IPS DF 19.7 (cell line): Measurements from ENCODE around the gene CTAG1A.
"Not testable (repeated sequence)": the region's sequence is repeated elsewhere in the genome, so short reads cannot be mapped to it uniquely, and the experiment has no call there.

Source experiments
- DNase-seq: peaks from one replicate; pipeline ENCODE4 v3.0.0-alpha.2; 2013; ENCODE audit warnings: low read depth, low spot score

The CTAG1A gene

DNA sequence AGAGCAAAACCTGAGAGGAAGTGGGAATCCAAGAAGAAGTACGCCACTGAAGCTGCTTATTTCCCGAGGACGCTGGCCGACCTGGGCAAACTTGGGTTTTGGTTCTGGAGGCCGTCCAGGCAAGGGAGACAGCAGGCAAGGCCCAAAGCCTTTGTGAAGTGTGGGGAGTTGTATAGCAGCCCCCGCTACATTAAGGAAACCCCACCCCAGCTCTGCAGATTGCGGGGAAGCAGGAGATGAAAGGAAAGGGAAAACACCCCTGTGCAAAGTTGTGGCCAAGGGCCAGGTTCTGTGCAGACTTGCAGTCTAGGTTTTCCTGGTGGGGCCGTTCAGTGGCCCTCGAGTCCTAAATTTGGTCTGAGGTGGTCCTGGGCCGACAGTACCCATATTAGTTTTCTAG is 11.9 kb upstream of the CTAG1A start:
- not testable (repeated sequence) for DNase-seq

DNA sequence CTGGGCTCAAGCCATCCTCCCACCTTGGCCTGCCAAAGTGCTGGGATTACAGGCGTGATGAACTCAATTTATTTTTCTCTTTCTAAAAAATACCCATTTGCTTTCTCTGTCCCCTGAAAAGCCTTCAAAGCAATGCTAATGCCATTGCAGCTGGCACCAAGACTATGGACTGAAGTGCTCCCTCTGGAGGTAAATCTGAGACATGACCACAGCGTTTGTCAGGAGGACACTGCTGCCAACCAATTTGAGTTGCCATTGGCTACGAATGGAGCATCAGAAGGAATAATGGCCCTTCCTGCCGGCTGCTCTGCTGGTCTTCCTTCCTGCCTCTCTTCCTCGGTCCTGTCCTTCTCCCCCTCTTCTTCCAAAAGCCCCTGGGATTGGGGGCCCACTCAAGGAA is 9.9 kb upstream of the CTAG1A start:
- DNase-seq, result not testable (repeated sequence)

DNA sequence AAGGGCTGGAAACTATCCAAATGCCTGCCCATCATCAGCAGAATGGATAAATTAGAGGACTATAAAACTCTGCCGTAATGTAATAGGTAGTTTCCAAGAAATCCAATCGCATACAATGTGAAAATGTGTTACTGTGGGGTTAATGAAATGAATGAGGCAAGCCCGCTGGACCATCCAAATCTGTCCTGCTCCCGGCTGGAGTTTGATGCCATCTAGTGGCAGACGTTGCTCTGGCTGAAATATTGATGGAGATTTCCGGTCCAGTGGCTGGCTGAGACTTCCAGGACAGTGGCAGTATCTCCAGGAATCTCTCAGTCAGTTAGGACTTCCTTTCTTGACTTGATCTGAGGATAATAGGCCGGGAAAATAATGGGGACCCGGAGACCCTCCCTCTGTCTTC is 1.9 kb upstream of the CTAG1A start:
- DNase-seq, result not testable (repeated sequence)

DNA sequence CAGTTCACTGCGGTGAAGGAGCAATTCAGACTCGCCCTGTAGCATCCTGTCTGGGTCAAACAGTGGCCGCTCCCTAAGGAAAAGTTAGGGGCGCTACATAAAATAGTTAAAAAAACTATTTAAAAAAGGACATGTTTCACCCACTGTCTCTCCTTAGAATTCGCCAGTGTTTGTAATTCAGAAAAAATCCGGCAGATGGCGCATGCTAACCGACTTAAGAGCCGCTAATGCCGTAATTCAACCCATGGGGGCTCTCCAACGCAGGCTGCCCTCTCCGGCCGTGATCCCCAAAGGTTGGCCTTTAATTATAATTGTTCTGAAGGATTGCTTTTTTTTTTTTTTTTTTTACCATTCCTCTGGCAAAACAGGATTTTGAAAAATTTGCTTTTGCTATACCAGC is 5.5 kb downstream of the CTAG1A start:
- not testable (repeated sequence) for DNase-seq

- no peak for DNase-seq
Measured at GRCh38 chrX:154592505-154592904, 7.6 kb downstream of the CTAG1A start.

GRCh38 chrX:154593201-154593600 is 8.3 kb downstream of the CTAG1A start:
- DNase-seq, result no peak

GRCh38 chrX:154594491-154594890 is 9.6 kb downstream of the CTAG1A start:
- DNase-seq, result no peak

DNA sequence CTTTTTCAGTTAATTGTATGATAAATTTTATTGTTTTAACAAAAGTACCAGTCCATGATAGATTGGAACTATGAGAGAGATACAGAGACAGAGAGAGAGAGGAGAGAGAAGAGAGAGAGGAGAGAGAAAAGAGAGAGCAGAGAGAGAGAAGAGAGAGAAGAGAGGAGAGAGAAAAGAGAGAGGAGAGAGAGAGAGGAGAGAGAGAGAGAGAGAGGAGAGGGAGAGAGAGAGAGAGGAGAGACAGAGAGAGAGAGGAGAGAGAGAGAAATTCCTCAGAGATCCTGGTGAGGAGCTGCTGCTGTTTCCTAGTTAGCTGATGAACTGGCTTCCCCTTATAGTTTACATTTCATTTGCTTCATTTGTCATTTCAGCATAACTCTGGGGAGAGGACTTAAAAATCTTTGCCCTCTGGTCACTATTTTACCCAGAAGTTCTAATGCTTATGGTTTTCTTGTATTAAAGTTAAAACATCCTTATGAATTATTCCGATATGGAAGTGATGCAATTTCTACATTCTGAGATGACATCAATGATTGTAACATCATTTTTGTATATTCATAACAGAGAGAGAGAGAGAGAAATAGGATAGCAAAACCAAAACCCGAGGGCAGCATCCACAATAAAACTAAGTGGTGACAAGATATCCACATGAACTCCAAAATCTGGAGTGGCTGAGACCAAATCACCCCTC is 10.8 kb downstream of the CTAG1A start:
- no peak for DNase-seq

- DNase-seq, result peak; percentile 83
Measured at GRCh38 chrX:154596290-154596929, 11.5 kb downstream of the CTAG1A start.

DNA sequence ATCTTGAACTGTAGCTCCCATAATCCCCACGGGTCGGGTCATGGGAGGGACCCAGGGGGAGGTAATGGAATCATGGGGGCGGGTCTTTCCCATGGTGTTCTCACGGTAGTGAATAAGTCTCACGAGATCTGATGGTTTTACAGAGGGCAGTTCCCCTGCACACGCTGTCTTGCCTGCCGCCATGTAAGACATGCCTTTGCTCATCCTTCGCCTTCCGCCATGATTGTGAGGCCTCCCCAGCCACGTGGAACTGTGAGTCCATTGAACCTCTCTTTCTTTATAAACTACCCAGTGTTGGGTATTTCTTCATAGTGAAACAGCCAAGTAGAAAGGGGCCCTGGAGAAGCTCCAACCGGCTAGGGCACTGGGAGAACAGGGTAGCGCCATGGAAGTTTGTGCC is 12.3 kb downstream of the CTAG1A start:
- DNase-seq, result no peak

DNA sequence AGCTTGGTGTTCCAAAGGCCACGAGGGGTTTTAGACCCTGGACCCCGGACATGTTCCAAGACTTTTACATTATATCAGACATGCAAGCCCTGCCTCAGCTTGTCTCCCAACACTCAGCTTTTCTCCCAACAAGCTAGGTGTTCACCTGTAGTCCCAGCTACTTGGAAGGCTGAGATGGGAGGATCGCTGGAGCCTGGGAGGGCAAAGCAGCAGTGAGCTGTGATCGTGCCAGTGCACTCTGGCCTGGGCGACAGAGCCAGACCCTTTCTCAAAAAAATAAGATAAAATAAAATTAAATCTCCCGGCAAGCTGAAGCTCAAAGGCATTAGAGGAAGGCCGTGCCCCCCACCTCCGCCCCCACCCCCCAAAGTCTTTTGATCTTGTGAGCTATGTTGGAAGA is 13.7 kb downstream of the CTAG1A start:
- DNase-seq, result no peak

GRCh38 chrX:154599531-154599930 is 14.6 kb downstream of the CTAG1A start:
- no peak for DNase-seq

DNA sequence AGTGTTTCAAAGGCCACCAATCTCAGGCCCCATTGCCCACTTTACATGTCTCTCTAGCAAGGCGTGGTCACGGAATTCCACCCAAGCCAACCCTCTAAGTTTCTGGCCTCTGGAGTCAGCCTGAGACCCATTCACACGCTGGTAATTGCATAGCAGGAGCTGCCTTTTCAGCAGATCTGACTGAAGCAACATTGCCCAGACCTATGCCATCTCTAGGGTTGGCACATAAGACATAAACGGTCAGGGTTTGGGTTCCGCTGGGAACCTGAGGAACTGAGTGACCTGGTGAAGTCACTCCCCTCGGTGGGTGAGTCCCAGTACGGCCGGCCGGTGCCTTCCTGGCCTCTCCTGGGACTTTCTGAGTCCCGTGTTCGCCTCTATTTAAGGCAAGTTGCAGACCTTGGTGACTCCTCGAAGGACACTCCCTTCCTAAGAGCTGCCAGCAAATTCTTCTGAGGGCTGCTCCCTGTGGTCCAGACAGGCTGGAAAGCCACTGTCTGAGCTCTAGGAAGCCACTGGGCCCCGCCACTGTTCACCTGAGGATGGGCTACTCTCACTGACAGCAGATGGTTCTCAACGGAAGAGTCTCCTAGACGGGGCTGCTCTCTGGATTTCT is 15.9 kb downstream of the CTAG1A start:
- DNase-seq, result no peak

DNA sequence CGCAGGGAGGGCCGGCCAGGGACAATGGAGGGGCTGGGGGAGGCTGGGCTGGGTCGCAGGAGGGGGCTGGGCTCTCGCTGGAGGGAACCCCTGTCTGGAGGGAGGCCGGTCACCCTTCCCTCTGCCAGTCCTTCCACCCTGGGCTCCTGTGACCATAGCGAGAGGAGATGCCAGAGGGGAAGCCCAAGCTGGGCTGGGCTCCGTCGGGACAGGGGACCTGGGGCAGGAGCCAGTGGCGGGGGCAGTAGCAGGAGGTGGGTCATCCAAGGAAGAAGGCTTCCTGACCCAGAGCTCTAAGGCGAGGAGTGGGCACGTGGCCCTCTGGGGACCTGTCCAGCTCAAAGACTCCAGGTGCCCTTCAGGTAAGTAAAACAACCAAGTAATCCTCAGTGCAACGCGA is 17.3 kb downstream of the CTAG1A start:
- DNase-seq, result no peak

GRCh38 chrX:154602766-154603437 is 18.0 kb downstream of the CTAG1A start:
- DNase-seq, result no peak

- DNase-seq, result no peak
Measured at GRCh38 chrX:154603438-154604430, 18.8 kb downstream of the CTAG1A start.

- DNase-seq, result no peak
Measured at GRCh38 chrX:154605566-154605965, 20.6 kb downstream of the CTAG1A start.

DNA sequence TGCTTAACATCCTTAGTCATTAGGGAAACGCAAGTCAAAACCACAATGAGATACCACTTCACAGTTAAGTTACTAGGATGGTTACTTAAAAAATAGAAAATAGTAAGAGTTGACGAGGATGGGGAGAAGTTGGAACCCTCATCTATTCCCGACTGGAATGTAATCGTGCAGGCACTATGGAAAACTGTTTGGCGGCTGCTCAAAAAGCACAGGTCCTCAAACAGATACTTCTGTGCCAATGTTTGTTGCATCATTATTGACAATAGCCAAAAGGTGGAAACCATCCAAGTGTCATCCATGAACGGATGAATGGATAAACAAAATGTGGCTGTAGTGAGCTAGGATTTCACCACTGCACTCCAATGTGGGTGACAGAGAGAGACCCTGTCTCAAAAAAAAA is 22.4 kb downstream of the CTAG1A start:
- DNase-seq, result no peak

GRCh38 chrX:154607976-154608375 is 23.0 kb downstream of the CTAG1A start:
- not testable (repeated sequence) for DNase-seq

DNA sequence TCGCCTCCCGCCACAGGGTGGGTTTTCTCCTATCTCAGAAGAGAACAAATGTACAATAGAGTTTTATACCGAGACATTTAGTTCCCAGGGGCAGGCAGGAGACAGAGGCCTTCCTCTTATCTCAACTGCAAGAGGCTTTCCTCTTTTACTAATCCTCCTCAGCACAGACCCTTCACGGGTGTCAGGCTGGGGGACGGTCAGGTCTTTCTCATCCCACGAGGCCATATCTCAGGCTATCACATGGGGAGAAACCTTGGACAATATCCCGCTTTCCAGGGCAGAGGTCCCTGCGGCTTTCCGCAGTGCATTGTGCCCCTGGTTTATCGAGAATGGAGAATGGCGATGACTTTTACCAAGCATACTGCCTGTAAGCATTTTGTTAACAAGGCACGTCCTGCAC is 23.9 kb downstream of the CTAG1A start:
- DNase-seq, result not testable (repeated sequence)

DNA sequence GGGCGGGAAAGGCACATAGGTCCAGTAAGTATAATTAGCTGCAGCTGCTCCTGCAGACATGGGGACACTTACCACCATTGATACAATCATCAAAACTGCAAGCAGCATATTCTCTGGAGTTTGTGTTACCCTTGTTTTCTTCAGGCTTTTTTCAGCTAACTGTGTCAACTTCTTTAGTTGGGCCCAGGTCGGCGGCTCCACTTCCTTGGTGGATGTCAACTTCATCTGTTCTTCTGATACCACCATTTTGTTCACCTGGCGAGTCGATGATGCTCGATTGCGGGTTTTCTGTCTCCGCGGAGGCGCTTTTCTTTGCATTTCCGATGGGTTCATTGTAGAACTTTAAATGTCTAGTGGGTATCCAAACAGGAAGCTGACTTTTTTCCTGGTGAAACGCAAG is 26.2 kb downstream of the CTAG1A start:
- DNase-seq, result not testable (repeated sequence)
